HG03025 (cell line): Measurements from ENCODE around the gene APBA1.
"Not testable (repeated sequence)": the region's sequence is repeated elsewhere in the genome, so short reads cannot be mapped to it uniquely, and the experiment has no call there.

ENCODE experiments used
- ATAC-seq: cut with Tn5 transposase; IDR thresholded peaks from one replicate; pipeline ENCODE4 v1.9.1; 2021; ENCODE audit warnings: mild to moderate bottlenecking, moderate library complexity; ENCODE audit not compliant: unreplicated experiment, low FRiP score

Gene APBA1

DNA sequence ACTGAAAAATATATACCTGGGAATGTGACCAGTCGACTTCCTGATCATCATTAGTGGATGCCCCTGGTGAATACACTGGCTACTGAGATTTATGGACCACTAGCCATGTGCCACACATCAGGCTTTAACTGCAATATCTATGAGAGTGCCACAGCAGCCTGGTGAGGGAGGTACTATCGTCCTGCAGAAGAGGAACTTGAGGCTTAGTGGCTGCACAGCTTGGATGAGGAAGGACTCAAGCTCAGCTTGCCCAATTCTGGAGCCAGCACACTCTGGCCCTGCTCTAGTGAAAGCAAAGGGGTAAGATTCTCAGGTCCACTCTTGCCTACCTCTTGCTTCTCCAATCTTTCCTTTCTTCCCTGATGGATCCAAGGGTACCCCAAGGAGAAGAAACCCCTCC lies 217.8 kb downstream of the APBA1 start:
- ATAC-seq, result no peak

DNA sequence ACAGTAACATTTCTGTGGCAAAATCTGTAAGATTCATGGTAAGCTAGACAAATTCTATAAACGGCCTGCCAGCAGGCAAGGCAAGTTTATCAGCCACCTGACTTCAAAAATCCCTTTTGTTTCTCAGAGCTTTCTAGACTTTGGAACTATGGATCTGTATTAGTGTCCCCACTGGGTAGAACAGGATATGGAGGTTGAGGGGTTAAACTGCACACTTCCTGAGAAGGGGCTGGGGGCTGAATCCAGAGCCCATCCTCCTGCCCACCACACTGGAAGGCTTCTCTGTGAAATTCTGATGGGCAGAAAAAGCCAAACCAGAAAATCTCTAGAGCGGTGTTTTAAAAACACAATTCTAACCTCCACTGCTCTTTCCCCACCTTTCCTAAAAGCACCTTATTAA lies 218.4 kb downstream of the APBA1 start:
- ATAC-seq, result no peak

DNA sequence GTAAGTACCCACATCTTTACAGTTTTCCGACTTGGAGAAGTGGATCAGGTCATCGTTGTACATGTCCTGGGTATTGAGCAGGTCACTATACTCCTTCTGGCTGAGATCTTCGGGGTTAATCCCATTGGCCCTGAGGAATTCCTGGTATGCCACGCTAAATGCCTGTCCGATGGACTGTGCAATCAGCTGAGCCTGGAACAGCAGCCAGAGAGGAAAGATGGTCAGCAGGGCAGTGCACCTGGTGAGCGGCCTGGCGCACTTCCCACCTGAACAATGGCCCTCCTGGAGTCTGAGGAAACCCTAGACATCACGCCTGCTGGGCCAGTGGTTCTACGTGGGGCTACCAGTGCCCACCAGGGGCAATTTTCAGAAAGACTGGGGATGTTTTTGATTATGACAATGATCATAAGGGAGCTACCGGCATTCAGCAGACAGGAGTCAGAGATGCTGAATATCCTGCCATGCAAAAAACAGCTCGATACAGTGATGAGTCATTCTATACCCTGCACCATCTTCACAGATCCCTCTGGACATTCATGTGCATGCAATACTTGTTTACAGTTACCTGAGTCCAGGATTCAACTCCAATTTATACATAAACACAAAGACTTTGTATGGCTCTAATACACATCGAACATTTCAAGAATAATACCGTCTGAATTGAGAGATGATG lies 219.9 kb downstream of the APBA1 start:
- ATAC-seq, result no peak

DNA sequence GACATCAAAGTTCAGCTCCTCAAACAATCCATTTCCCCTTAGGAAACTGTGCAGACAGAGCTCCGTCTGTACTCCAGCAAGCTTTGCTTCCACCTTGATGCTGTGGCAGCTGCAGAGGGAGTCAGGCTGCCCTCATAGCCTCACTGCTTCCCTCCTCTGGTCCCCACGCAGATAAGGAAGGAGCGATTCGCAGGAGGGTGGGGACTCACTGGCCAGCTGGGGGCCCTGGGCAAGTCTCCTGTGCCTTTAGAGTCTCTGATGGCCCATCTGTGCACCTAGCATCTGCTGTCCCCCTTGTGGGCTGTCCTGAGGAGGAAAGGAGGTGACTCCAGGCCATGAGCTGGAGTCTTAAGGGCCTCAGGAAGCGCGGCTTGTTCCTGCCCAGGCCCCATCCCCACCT lies 225.7 kb downstream of the APBA1 start:
- no peak for ATAC-seq

DNA sequence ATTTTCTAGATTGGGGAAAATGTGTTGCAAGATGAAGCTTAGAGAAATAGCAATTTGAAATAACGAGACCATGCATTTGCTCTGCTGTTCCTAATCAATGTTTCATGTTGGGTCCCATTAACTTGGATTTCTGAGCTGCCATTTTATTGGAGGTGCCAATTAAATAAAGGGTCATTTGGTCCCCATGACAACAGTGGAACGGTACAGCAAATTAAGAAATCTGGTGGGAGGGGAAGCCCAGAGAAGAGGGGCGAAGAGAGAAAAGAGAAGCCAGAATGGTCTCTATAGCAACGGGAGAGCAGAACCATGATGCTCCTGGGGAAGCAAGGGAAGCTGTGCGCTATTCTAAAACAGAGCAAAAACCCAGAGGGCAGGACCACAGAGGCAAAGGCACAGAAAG lies 226.9 kb downstream of the APBA1 start:
- no peak for ATAC-seq

DNA sequence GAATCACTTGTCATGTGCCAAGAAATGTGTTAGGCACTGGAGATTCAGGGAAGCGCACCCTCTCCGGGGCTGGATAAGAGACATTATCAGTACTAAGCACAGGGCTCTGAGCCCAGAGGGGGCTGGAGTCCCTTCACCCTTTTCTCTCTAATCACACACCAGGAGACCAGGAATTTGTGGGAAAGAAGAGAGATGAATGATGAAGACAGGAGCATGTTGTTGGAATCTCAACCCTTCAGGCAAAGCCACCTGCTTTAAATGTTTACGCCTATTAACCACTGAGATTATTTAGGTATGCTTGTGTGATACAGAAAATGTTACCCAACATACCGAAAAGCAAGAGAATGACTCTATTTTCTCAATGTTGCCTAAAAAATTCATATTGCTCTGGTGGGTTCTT lies 227.4 kb downstream of the APBA1 start:
- no peak for ATAC-seq

DNA sequence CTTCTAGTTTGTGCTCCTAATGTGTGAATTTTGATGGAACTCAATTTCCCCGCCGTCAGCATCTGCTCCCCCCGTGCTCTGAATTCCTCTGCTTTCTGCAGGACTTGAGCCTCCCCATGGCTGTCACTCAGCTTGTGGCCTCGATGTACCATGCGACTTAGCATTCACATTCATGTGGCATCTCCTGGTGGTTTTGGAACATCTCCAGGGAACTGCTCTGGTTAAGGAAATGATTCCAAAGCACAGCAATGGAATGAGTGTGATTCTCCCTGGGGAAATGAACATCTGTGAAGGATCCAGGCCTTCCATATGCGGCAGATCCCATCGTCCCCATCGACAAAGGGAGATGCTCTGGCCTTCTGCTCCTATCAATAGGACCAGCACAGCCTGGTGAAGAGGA lies 228.2 kb downstream of the APBA1 start:
- no peak for ATAC-seq

DNA sequence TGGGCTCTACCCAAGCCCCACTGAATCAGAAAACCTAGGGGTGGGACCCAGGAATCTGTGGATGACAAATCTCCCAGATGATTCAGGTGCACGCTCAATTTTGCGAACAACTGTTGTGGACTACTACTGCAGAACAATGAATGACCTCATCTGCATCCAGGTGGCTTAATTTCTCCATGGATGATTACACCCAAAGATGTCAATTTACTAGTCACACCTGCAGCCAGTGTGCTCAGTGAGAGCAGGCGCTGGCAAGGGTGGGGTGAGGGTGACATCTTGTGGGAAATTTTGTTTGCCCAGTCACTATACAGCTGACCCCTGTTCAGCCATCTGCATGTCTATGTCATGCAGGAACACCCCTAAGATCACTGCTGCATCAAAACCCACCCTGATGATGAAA lies 229.0 kb downstream of the APBA1 start:
- no peak for ATAC-seq

DNA sequence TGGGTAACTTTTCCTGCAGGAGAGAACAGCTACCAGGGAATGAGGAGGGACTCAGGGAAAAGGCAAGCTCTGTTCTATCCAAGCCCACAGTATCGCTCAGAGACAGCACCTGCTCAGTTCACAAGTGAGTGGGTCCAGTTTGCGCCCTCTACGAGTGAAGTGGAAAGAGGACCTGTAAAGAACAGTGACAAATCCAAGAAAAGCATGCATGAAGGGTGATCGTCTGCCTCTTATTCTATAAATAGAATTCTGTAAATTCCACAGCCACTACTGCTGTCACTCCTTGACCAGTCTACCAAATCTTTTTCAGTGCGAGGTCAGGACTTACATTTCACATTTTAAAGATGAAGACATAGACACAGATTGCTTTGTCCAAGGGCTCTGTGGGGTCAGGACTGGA lies 229.7 kb downstream of the APBA1 start:
- ATAC-seq, result no peak

DNA sequence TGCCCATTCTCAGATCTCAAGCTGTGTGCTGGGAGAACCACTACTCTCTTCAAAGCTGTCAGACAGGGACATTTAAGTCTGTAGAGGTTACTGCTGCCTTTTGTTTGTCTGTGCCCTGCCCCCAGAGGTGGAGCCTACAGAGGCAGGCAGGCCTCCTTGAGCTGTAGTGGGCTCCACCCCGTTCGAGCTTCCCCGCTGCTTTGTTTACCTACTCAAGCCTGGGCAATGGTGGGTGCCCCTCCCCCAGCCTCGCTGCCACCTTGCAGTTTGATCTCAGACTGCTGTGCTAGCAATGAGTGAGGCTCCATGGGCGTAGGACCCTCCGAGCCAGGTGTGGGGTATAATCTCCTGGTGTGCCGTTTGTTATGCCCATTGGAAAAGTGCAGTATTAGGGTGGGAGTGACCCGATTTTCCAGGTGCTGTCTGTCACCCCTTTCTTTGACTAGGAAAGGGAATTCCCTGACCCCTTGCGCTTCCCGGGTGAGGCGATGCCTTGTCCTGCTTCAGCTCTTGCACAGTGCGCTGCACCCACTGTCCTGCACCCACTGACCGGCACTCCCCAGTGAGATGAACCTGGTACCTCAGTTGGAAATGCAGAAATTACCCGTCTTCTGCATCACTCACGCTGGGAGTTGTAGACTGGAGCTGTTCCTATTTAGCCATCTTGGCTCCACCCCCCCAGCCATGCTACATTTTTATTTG lies 231.8 kb downstream of the APBA1 start:
- not testable (repeated sequence) for ATAC-seq

DNA sequence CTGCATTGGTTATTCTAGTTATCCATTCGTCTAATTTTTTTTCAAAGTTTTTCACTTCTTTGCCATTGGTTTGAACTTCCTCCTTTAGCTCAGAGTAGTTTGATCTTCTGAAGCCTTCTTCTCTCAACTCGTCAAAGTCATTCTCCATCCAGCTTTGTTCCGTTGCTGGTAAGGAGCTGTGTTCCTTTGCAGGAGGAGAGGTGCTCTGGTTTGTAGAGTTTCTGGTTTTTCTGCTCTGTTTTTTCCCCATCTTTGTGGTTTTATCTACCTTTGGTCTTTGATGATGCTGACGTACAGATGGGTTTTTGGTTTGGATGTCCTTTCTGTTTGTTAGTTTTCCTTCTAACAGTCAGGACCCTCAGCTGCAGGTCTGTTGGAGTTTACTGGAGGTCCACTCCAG lies 232.5 kb downstream of the APBA1 start:
- not testable (repeated sequence) for ATAC-seq

DNA sequence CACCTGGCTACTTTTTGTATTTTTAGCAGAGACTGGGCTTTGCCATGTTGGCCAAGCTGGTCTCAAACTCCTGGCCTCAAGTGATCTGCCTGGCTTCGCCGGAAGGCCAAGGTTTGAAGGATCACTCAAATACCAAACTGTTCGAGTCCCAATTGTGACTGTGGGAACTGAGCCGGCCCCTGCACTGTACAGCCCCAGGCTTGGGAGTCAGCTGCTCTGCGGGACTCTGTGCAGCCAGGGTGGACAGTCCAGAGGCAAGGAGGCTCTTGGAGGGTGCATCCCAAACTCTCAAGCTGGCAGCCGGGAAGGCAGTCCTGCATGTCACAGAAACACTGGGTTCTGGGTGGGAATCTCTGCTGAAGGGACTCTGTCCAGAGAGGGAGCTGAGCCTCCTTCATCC lies 238.2 kb downstream of the APBA1 start:
- ATAC-seq, result no peak

DNA sequence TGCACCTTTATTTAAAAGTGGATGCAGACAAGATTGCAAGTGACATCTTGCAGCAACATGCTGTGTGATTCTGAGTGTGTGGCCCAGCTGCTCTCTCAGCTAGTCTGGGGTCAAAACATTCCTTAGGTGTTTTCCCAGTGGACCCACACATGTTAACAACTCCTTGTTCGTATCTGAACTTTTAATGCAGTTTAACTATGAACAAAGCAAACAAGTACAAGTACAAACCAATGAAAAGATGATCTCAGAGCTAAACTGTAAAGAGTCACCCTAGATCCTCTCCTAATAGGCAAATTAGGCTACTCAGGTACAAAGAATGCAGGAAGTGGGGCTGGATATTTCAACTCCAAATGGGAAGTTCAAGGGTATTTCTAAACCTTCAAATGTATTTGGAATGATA lies 238.8 kb downstream of the APBA1 start:
- no peak for ATAC-seq

DNA sequence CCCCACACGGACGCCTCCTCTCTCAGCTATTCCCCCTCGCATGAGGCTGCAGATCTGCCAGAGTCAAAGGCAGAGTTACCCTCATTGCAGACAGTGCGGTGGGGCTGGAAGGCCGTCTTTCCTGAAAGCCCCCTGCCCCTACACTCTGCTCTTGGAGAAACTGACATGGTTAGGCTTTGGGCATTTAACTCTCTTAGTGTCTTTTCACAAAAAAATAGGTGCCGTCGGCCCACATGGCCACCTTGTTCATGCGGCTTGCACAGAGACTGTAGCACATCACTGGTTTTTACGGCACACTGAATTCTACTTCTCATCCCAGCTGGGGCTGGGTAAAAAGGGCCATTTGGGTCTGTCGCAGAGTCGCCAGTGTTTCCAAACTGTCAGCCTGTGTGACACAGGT lies 239.5 kb downstream of the APBA1 start:
- no peak for ATAC-seq

DNA sequence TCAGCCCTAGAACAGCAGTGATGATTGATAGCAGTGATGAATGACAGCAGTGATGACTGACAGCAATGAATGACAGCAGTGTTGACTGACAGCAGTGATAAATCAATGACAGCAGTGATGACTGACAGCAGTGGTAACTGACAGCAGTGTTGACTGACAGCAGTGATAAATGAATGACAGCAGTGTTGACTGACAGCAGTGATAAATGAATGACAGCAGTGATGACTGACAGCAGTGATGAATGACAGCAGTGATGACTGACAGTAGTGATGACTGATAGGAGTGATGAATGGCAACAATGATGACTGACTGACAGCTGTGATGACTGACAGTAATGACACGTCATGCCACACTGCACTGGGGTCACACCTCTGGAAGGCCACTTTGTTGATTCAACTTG lies 240.4 kb downstream of the APBA1 start:
- ATAC-seq, result no peak

DNA sequence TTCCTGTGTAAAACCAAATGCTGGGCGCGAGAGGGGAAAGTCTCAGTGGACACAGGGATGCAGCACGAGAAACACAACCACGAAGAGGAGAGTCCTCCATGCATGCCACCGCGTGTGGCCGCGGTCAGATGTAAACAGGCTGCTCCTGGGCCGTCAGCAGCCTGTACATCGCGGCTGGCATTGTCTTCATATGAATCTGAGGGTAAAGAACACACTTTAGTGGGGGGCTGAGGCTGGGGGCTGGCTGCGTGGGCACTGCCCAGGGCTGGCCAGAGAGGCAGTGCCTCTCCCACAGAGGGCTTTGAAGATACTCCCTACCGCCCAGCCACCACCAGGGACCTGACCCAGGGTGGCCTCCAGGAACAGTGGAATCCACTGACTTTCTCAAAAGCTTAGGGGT lies 241.0 kb downstream of the APBA1 start:
- no peak for ATAC-seq

DNA sequence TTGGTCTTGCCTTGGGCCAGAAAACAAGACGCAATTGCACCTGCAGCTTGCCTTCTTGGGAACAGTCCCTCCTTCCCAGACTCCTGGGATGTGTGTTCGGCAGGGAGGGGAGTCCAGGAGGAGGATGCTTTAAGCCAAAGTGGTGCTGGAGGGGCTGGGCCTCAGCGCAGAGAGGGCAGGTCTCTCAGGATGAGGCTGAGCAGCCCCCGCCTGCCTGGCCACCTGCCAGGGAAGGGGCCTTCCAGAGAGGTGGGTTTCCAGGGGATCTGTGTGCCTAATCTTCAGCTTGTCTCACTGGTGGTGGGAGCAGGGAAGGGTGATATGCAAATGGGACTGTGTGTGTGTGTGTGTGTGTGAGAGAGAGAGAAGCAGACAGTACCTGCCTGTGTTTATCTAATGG lies 242.0 kb downstream of the APBA1 start:
- ATAC-seq, result no peak

DNA sequence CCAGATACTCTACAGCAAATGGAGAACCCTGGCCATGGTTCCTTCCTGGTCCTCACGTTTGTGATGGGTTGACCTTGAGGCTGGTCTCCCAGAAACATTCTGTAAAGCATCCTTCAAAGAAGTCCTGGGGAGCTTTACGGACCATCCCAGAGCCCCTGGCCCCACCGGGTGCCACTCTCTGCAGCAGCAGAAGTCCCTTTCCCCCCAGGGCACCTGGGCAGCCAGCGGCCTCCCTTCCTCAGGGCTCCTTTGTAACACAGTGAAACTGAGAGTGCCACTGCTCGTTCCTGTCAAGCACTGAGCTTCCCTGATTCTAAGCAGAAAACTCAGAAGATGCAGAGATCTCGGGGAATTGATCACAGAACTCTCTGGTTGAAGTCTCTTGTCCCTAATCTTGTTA lies 242.9 kb downstream of the APBA1 start:
- no peak for ATAC-seq

DNA sequence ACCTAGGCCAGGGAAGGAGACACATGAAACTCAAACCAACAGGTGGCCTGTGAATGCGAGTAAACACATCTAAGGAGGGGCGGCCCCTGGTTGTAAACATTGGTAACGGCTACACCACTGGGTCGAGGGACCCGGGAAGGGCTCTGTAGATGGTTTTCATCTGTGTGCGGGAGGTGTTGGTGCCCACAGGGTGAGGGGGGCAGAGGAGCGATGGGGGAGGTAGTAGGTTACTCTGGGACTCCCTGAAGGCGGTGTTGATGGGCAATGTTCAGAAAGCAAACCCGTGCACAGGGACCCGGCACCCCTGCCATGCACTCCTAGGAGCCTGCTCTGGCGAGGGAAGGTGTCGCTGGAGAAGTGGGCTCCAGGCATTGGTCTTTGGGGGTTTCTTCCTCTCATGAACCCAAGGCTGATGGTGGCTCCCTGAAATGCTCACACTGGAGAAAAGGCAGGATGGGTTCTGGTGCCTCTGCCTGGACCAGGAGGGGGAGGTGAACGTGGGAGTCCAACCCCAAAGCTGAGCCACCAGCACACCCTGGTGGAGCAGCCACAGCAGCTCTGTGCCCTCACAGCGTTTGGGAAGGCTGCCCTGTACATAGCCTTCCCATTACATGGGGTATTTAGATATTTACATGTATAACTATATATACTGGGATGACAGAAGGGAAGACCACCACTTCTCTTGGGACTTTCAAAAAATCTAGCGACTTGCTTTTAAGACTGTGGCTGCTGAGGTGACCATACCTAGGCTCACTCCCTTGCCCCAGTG lies 244.0 kb downstream of the APBA1 start:
- ATAC-seq, result no peak

DNA sequence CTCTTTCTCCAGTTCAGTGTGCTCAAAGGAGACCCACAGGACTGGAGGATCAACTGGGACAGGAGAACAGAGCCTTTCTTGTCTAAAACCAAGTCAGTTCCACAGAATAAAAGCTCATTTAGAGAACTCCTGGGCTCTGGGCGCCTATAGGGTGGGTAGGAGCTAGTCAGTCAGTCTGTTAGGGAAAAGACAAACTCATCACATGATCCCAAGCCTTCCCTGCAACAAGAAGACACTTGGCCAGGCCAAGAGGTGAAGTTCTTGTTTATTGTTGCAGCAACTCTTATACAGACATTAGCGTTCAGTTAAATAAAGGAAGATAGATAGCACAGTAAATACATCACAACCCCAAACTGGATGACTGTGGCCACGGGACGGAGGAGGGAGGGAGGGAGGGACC lies 244.9 kb downstream of the APBA1 start:
- ATAC-seq, result no peak

DNA sequence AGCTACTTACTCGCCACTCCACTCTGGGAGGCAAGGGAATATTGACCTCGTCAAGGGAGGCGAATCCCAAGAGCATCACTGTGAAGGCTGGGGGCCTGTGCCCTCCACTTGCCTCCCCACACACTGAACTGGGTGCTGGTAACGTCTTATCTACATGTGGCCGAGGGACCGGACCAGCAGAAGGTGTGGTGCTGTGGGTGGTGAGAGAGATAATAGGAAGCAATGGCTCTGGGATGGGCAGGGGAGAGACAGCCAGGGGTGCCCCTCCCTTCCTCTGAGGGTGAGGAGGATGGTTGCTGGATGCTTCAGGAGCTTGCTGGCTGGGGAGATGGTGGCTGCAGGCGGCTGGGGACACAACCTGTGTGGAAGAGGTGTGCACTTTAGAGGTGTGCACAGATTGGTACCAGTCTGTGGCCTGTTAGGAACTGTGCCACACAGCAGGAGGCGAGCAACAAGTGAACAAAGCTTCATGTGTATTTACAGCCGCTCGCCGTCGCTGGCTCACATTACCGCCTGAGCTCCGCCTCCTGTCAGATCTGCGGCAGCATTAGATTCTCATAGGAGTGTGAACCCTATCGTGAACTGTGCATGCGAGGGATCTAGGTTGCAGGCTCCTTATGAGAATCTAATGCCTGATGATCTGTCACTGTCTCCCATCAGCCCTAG lies 246.9 kb downstream of the APBA1 start:
- ATAC-seq, result no peak
